ENCODE data around the gene INTS13.

The INTS13 gene

GRCh38 chr12:26921886-26922285, 15.9 kb downstream of the INTS13 start:
- no peak overlapping the region for H3K4me2 ChIP-seq (ENCODE audit: low read length)
- no peaks in the 10 kb centered on the region for H3K9me2 ChIP-seq (replicated peaks; ENCODE audit: control insufficient read depth, low read length)
- peaks cover 62% of the 10 kb centered on the region for H3K36me3 ChIP-seq (ENCODE audit: control insufficient read depth, low read length)
- no peak overlapping the region for H3K4me3 ChIP-seq (ENCODE audit: low read length)
- no peaks in the 10 kb centered on the region for H3K27me3 ChIP-seq (ENCODE audit: control insufficient read depth, low read length)
- no peak overlapping the region for H3K27ac ChIP-seq (ENCODE audit: low read depth, low read length)
- no peaks in the 10 kb centered on the region for H3K4me1 ChIP-seq (ENCODE audit: control insufficient read depth, low read length)
- no peaks in the 10 kb centered on the region for H4K20me1 ChIP-seq (ENCODE audit: control insufficient read depth, insufficient read depth, low read depth, low read length)
- H3K79me2 ChIP-seq (ENCODE audit: control insufficient read depth, low read length): peaks cover 5% of the 10 kb centered on the region
- no peaks in the 10 kb centered on the region for H3K9me3 ChIP-seq (ENCODE audit: control insufficient read depth, insufficient read depth, low read length)
- TF ChIP-seq CTCF (IDR thresholded peaks at IDR 0.05; ENCODE audit: low read depth, low read length, poor library complexity, severe bottlenecking) (no peak), EZH2phosphoT487 (IDR thresholded peaks at IDR 0.05; ENCODE audit: borderline replicate concordance, low read length) (no peak)
- H3F3A ChIP-seq (ENCODE audit: control insufficient read depth, insufficient read depth): peaks cover 5% of the 10 kb centered on the region

DNA sequence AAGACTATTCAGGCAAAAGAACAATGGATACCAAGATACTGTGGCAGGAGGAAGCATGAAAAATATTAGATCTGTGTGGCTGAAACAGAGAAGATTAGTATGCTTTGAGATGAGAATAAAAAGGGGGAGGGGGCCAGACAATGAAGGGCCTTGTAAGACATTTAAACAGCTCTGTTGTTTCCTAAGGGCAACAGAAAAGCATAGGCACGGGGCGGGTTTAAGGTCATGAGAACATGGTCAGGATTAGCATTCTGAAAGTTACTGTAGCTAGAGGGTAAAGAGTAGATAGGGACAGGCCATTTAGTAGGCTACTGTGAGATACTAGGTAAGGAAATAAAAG, 18.6 kb downstream of the INTS13 start:
- Histone ChIP-seq H3F3A (ENCODE audit: control insufficient read depth, insufficient read depth) (no peaks in the 10 kb centered on the region), H3K27ac (ENCODE audit: low read depth, low read length) (no peak overlapping the region), H3K9me2 (replicated peaks; ENCODE audit: control insufficient read depth, low read length) (no peaks in the 10 kb centered on the region), H3K4me3 (ENCODE audit: low read length) (no peak overlapping the region), H3K79me2 (ENCODE audit: control insufficient read depth, low read length) (no peaks in the 10 kb centered on the region), H4K20me1 (ENCODE audit: control insufficient read depth, insufficient read depth, low read depth, low read length) (no peaks in the 10 kb centered on the region), H3K27me3 (ENCODE audit: control insufficient read depth, low read length) (no peaks in the 10 kb centered on the region), H3K36me3 (ENCODE audit: control insufficient read depth, low read length) (peaks cover 59% of the 10 kb centered on the region), H3K9me3 (ENCODE audit: control insufficient read depth, insufficient read depth, low read length) (no peaks in the 10 kb centered on the region), H3K4me1 (ENCODE audit: control insufficient read depth, low read length) (no peaks in the 10 kb centered on the region), H3K4me2 (ENCODE audit: low read length) (no peak overlapping the region)
- TF ChIP-seq CTCF (IDR thresholded peaks at IDR 0.05; ENCODE audit: low read depth, low read length, poor library complexity, severe bottlenecking): no peak
- no peak for TF ChIP-seq EZH2phosphoT487 (IDR thresholded peaks at IDR 0.05; ENCODE audit: borderline replicate concordance, low read length)

DNA sequence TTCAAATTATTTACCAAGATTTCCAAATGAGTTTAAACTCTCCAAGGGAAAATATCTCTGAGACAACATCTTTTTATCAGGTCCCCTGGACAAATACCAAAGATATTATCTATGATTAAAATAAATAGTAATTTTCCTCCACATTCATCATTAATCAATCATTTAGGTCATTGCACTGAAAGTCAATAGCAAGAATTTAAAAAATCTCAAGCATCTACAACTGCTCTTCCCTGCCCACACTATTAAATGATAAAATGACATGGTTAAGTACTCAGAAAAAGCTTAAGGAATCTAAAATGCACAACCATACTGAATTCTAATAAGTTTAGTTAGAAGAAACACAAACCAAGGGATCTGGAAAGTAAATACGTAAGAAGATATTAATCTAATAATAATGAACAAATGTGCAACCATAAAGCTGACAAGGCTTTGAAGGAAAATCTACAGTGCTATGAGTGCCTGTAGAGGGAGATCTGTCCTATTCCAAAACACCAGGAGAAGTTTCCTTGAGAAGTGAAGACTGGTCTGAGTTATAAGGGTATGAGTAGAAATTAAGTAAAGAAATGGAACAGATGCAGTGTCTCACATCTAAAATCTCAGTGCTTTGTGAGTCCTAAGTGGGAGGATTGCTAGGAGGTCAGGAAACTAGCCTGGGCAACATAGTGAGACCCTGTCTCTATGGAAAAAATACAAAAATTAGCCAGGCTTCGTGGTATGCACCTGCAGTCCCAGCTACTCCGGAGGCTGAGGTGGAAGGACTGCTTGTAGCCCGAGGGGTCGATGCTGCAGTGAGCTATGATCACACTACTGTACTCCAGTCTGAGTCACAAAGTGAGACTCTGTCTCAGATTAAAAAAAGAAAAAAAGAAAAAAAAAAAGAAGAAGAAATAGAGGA, 19.2 kb downstream of the INTS13 start:
- H3K9me2 ChIP-seq (replicated peaks; ENCODE audit: control insufficient read depth, low read length): no peaks in the 10 kb centered on the region
- no peaks in the 10 kb centered on the region for H3K4me1 ChIP-seq (ENCODE audit: control insufficient read depth, low read length)
- H4K20me1 ChIP-seq (ENCODE audit: control insufficient read depth, insufficient read depth, low read depth, low read length): no peaks in the 10 kb centered on the region
- H3K4me3 ChIP-seq (ENCODE audit: low read length): no peak overlapping the region
- H3K27me3 ChIP-seq (ENCODE audit: control insufficient read depth, low read length): no peaks in the 10 kb centered on the region
- TF ChIP-seq EZH2phosphoT487 (IDR thresholded peaks at IDR 0.05; ENCODE audit: borderline replicate concordance, low read length): no peak
- TF ChIP-seq CTCF (IDR thresholded peaks at IDR 0.05; ENCODE audit: low read depth, low read length, poor library complexity, severe bottlenecking): no peak
- peaks cover 62% of the 10 kb centered on the region for H3K36me3 ChIP-seq (ENCODE audit: control insufficient read depth, low read length)
- H3K79me2 ChIP-seq (ENCODE audit: control insufficient read depth, low read length): no peaks in the 10 kb centered on the region
- no peaks in the 10 kb centered on the region for H3K9me3 ChIP-seq (ENCODE audit: control insufficient read depth, insufficient read depth, low read length)
- H3K27ac ChIP-seq (ENCODE audit: low read depth, low read length): no peak overlapping the region
- H3F3A ChIP-seq (ENCODE audit: control insufficient read depth, insufficient read depth): no peaks in the 10 kb centered on the region
- H3K4me2 ChIP-seq (ENCODE audit: low read length): no peak overlapping the region
